Kidney epithelial cell (primary cell): Measurements from ENCODE around the gene MAGEC2. TPM values are rescaled to one million over a fixed set of nuclear protein-coding genes. Genes with fewer than 3 reads are reported as not detected.

Source experiments
- DNase-seq: peaks from one replicate; pipeline ENCODE4 v3.0.0-alpha.2; 2010; ENCODE audit warnings: low read depth
- H3K27me3 ChIP-seq: 2 replicates; pipeline ENCODE4 v1.6.0; 2011; ENCODE audit warnings: low read length; ENCODE audit not compliant: control insufficient read depth, insufficient read depth
- H3K36me3 ChIP-seq: 2 replicates; pipeline ENCODE4 v1.5.1; 2011; ENCODE audit warnings: low read length; ENCODE audit not compliant: control insufficient read depth, insufficient read depth
- H3K4me3 ChIP-seq: 2 replicates; pipeline ENCODE4 v1.5.1; 2011; ENCODE audit warnings: low read depth, mild to moderate bottlenecking, control low read depth, low read length
- total RNA-seq: library from RNA; depleted of rRNA; stranded (reverse); fragments of >200 nt; gene quantifications from 2 replicates; pipeline ENCODE4 v1.2.3, GENCODE V29; 2015
- TF ChIP-seq, protein P1 (sequence below): IDR thresholded peaks from 2 replicates; pipeline ENCODE4 v1.5.1; 2011; ENCODE audit warnings: mild to moderate bottlenecking, moderate library complexity, low read length, control low read depth, inconsistent platforms; ENCODE audit not compliant: insufficient read depth, poor library complexity, severe bottlenecking

The MAGEC2 gene, protein sequence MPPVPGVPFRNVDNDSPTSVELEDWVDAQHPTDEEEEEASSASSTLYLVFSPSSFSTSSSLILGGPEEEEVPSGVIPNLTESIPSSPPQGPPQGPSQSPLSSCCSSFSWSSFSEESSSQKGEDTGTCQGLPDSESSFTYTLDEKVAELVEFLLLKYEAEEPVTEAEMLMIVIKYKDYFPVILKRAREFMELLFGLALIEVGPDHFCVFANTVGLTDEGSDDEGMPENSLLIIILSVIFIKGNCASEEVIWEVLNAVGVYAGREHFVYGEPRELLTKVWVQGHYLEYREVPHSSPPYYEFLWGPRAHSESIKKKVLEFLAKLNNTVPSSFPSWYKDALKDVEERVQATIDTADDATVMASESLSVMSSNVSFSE
- total RNA-seq: not detected in 2 replicates

DNA sequence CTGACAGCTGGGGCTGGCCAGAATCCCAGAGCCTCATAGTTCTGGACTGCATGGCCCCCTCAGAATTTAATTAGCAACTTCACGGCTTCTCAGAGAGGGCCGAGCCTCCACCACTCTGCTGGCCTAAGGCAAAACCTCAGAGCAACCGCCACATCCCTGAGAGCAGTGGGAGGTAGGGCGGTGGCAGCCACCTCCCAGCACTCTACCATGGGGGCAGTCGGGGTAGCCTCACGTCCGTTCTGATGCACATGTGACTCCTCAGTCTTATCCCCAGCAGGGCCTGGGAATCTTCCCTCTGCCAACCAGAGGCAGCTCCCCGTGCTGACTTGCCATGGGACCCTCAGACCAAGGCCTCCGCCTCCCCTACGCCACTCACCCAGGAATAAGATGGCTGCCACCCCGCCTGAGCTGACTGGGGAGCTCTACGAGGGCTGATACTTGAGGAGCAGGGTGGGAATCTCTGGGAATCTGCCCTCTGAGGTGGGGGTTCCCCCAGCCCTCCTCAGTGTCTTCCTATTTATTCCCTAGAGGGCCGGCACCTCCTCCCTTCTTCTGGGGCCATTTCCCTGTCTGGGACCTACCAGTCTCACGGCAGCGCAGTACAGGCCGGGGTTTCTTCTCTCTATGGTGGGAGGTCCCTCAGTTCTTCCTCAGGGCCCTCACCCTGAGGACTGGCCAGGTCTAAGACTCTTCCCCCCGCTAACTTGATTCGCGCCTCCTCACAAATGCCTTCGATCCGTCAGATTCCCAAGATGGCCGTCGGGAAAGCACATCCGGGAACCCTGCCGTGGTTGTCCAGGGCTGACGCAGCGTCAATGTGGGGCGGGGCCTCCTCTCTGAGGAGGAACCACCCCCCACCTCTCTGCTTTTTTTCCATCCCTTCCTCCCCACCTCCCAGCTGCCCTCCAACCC, at the start of gene MAGEC2:
Gene MAGEC2 (minus strand): TSS at position 769 of the 912 bp plus-strand sequence. CDS start 1,303 bp downstream, outside the sequence.
- no peak within 1 kb of the TSS for H3K4me3 ChIP-seq
- TF ChIP-seq, protein P1, sequence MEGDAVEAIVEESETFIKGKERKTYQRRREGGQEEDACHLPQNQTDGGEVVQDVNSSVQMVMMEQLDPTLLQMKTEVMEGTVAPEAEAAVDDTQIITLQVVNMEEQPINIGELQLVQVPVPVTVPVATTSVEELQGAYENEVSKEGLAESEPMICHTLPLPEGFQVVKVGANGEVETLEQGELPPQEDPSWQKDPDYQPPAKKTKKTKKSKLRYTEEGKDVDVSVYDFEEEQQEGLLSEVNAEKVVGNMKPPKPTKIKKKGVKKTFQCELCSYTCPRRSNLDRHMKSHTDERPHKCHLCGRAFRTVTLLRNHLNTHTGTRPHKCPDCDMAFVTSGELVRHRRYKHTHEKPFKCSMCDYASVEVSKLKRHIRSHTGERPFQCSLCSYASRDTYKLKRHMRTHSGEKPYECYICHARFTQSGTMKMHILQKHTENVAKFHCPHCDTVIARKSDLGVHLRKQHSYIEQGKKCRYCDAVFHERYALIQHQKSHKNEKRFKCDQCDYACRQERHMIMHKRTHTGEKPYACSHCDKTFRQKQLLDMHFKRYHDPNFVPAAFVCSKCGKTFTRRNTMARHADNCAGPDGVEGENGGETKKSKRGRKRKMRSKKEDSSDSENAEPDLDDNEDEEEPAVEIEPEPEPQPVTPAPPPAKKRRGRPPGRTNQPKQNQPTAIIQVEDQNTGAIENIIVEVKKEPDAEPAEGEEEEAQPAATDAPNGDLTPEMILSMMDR: no peak
- no peaks in the 10 kb centered on the region for H3K27me3 ChIP-seq
- no peak for DNase-seq
- H3K36me3 ChIP-seq: no peaks in the 10 kb centered on the region

DNA sequence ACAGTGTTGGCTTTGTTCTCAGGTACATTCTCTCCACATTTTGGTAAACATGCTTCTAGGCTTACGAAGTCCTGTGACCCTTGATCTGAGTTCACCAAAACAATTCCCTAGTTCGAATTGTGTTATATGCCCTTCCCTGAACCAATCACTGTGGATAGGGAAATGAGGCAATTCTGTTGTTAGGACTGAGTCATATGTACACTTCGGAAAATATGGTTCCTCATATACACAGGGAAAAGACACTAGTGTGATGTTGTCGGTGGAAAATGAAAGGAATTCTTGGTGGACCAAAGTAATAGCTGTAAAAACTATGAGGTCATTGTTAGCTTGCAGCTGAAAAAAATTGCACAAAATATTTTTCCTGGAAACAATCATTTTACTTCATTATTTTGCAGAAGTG, 46.6 kb upstream of the MAGEC2 start:
- DNase-seq: no peak
- Histone ChIP-seq H3K36me3 (no peaks in the 10 kb centered on the region), H3K4me3 (no peak overlapping the region), H3K27me3 (no peaks in the 10 kb centered on the region)
- TF ChIP-seq, protein P1: no peak

DNA sequence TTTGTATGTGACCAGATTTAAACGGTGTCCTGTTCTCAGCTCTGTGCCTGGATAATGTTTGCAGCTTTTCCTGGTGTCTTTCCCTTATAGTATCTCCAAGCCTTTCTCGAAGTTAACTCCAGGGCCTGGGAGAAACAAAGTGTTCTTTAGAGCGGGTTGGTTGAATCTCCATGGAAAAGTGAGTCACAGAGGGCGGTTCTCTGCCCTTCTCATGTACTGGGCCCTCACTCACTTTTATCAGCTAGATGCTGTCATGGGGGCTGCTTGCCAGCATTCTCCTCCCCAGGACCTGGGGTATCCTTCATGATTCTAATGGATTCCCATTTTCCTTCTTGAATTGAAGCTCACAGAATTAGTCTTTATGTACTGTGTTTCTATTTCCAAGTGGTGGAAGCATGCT, 46.1 kb upstream of the MAGEC2 start:
- TF ChIP-seq, protein P1: no peak
- Histone ChIP-seq H3K4me3 (no peak overlapping the region), H3K36me3 (no peaks in the 10 kb centered on the region), H3K27me3 (no peaks in the 10 kb centered on the region)
- no peak for DNase-seq

DNA sequence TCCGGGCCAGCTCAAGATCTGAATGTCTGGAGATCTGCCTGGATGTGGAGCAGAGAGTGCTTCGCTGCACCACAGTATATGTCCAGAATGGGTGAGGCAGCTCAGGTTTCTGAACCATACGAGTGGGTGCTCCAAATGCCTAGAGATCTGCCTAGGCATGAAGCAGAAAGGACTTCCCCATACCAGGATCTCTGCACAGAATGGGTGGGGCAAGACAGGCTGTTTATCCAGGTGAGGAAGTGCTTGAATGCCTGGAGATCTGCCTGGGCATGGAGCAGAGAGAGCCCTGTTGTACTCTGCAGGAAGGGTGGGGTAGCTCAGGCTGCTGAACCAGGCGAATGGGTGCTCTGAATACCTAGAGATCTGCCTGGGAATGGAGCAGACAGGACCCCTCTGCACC, 45.4 kb upstream of the MAGEC2 start:
- DNase-seq: no peak
- TF ChIP-seq, protein P1: no peak
- H3K4me3 ChIP-seq: no peak overlapping the region
- H3K27me3 ChIP-seq: no peaks in the 10 kb centered on the region
- H3K36me3 ChIP-seq: no peaks in the 10 kb centered on the region

DNA sequence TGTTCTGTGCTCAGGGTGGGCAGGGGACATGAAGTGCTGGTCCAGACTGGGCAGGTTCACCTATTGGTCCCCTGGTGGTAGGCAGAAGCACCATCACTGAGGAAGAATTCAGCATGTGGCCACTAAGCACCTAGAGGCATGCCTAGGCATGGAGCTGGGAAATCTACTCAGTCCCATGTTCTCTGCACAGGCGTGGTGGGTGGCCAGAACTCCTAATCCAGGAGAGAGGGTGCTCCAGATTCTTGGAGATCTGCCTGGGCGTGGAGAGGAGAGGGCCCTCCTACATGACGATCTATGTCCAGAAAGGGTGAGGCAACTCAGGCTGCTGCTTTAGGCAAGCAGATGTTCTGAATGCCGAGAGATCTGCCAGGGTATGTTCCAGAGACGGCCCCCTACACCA, 44.6 kb upstream of the MAGEC2 start:
- no peak for DNase-seq
- TF ChIP-seq, protein P1: no peak
- no peak overlapping the region for H3K4me3 ChIP-seq

More for the DNA sequence above, 44.6 kb upstream of the MAGEC2 start:
- H3K27me3 ChIP-seq: no peaks in the 10 kb centered on the region
- no peaks in the 10 kb centered on the region for H3K36me3 ChIP-seq
